Measurements from ENCODE around the gene SPACA7. TPM values are rescaled to one million over a fixed set of nuclear protein-coding genes. Genes with fewer than 3 reads are reported as not detected.

Gene SPACA7
- total RNA-seq, 1 donor from 2014 or later, result not detected

- H3K4me1 Mint-ChIP-seq, result no peaks in the 10 kb centered on the region
- H3K36me3 Mint-ChIP-seq, result no peaks in the 10 kb centered on the region
- H3K27me3 Mint-ChIP-seq (ENCODE audit: low read depth), result peaks cover 24% of the 10 kb centered on the region
- DNase-seq (ENCODE audit: low spot score in 2 of 2, unreplicated experiment in 2 of 2), result no peak
- no peak overlapping the region for H3K27ac Mint-ChIP-seq
- no peak for TF ChIP-seq CTCF (IDR thresholded peaks at IDR 0.05; ENCODE audit: unreplicated experiment)
- no peaks in the 10 kb centered on the region for H3K9me3 Mint-ChIP-seq
- H3K4me3 Mint-ChIP-seq, result no peak overlapping the region
These were observed 74.7 kb downstream of the SPACA7 start for GRCh38 chr13:112450904-112451240.

- no peak overlapping the region for H3K4me3 Mint-ChIP-seq
- DNase-seq (ENCODE audit: low spot score in 2 of 2, unreplicated experiment in 2 of 2), result no peak
- no peak overlapping the region for H3K27ac Mint-ChIP-seq
- H3K27me3 Mint-ChIP-seq (ENCODE audit: low read depth), result peaks cover 23% of the 10 kb centered on the region
- TF ChIP-seq CTCF (IDR thresholded peaks at IDR 0.05; ENCODE audit: unreplicated experiment), result no peak
- H3K36me3 Mint-ChIP-seq, result no peaks in the 10 kb centered on the region
- H3K4me1 Mint-ChIP-seq, result no peaks in the 10 kb centered on the region
- peaks cover 4% of the 10 kb centered on the region for H3K9me3 Mint-ChIP-seq
These were observed 75.6 kb downstream of the SPACA7 start for GRCh38 chr13:112451512-112452379.

GRCh38 chr13:112452380-112453206 lies 76.4 kb downstream of the SPACA7 start:
- Mint-ChIP-seq H3K4me1 (no peaks in the 10 kb centered on the region), H3K9me3 (peaks cover 4% of the 10 kb centered on the region), H3K27me3 (ENCODE audit: low read depth) (peaks cover 17% of the 10 kb centered on the region), H3K27ac (no peak overlapping the region), H3K4me3 (no peak overlapping the region), H3K36me3 (no peaks in the 10 kb centered on the region)
- no peak for DNase-seq (ENCODE audit: low spot score in 2 of 2, unreplicated experiment in 2 of 2)
- no peak for TF ChIP-seq CTCF (IDR thresholded peaks at IDR 0.05; ENCODE audit: unreplicated experiment)

GRCh38 chr13:112453207-112453829 lies 77.2 kb downstream of the SPACA7 start:
- no peak for TF ChIP-seq CTCF (IDR thresholded peaks at IDR 0.05; ENCODE audit: unreplicated experiment)
- no peaks in the 10 kb centered on the region for H3K4me1 Mint-ChIP-seq
- H3K27me3 Mint-ChIP-seq (ENCODE audit: low read depth), result peaks cover 17% of the 10 kb centered on the region
- no peak overlapping the region for H3K4me3 Mint-ChIP-seq
- H3K9me3 Mint-ChIP-seq, result peaks cover 4% of the 10 kb centered on the region
- DNase-seq (ENCODE audit: low spot score in 2 of 2, unreplicated experiment in 2 of 2), result no peak
- H3K36me3 Mint-ChIP-seq, result no peaks in the 10 kb centered on the region
- no peak overlapping the region for H3K27ac Mint-ChIP-seq

- Mint-ChIP-seq H3K4me3 (no peak overlapping the region), H3K9me3 (peaks cover 10% of the 10 kb centered on the region), H3K27me3 (ENCODE audit: low read depth) (peaks cover 14% of the 10 kb centered on the region), H3K27ac (no peak overlapping the region), H3K36me3 (no peaks in the 10 kb centered on the region), H3K4me1 (no peaks in the 10 kb centered on the region)
- DNase-seq (ENCODE audit: low spot score in 2 of 2, unreplicated experiment in 2 of 2), result no peak
- no peak for TF ChIP-seq CTCF (IDR thresholded peaks at IDR 0.05; ENCODE audit: unreplicated experiment)
These were observed 77.9 kb downstream of the SPACA7 start for GRCh38 chr13:112453874-112454647.
